H9 (cell line): ENCODE data around the gene TNC. TPM values are rescaled to one million over a fixed set of nuclear protein-coding genes. Genes with fewer than 3 reads are reported as not detected.

Experiments
- DNase-seq: peaks from one replicate; pipeline ENCODE4 v3.0.0-alpha.2; 2017
- H2AFZ ChIP-seq: one replicate; pipeline ENCODE4 v1.6.1; 2013; ENCODE audit warnings: mild to moderate bottlenecking, low read length, control low read depth, moderate library complexity
- H2AK5ac ChIP-seq: 2 replicates; pipeline ENCODE4 v1.6.1; 2013; ENCODE audit warnings: low read length, control low read depth, mixed read lengths; ENCODE audit not compliant: insufficient read length
- H2BK120ac ChIP-seq: one replicate; pipeline ENCODE4 v1.6.1; 2013; ENCODE audit warnings: low read depth, mild to moderate bottlenecking, low read length, control low read depth, inconsistent platforms; ENCODE audit not compliant: poor library complexity, severe bottlenecking
- H2BK12ac ChIP-seq: 2 replicates; pipeline ENCODE4 v1.6.1; 2013; ENCODE audit warnings: low read length, control low read depth, mixed read lengths, low read depth; ENCODE audit not compliant: insufficient read length
- H2BK15ac ChIP-seq: 2 replicates; pipeline ENCODE4 v1.6.1; 2013; ENCODE audit warnings: low read depth, low read length, control low read depth
- H2BK20ac ChIP-seq: one replicate; pipeline ENCODE4 v1.6.1; 2013; ENCODE audit warnings: low read depth, mild to moderate bottlenecking, low read length, control low read depth, inconsistent platforms; ENCODE audit not compliant: poor library complexity, severe bottlenecking
- H2BK5ac ChIP-seq: 2 replicates; pipeline ENCODE4 v1.6.1; 2013; ENCODE audit warnings: low read length, control low read depth, mixed read lengths; ENCODE audit not compliant: insufficient read length
- H3K14ac ChIP-seq: 2 replicates; pipeline ENCODE4 v1.6.1; 2013; ENCODE audit warnings: low read length, control low read depth; ENCODE audit not compliant: insufficient read depth
- H3K18ac ChIP-seq: 2 replicates; pipeline ENCODE4 v1.6.1; 2013; ENCODE audit warnings: low read depth, mild to moderate bottlenecking, mixed read lengths, low read length, control low read depth; ENCODE audit not compliant: insufficient read length
- H3K23ac ChIP-seq: 2 replicates; pipeline ENCODE4 v1.6.1; 2013; ENCODE audit warnings: low read length, control low read depth, mixed read lengths, low read depth; ENCODE audit not compliant: insufficient read length
- H3K23me2 ChIP-seq: 2 replicates; pipeline ENCODE4 v1.6.1; 2013; ENCODE audit warnings: low read depth, mild to moderate bottlenecking, mixed read lengths, low read length, control low read depth; ENCODE audit not compliant: insufficient read length, poor library complexity, severe bottlenecking
- H3K27ac ChIP-seq: 2 replicates; pipeline ENCODE4 v1.5.1; 2013; ENCODE audit warnings: low read length, control low read depth, mixed read lengths, low read depth; ENCODE audit not compliant: insufficient read length
- H3K27me3 ChIP-seq: 2 replicates; pipeline ENCODE4 v1.6.1; 2013; ENCODE audit warnings: low read length, control low read depth, inconsistent platforms; ENCODE audit not compliant: insufficient read depth
- H3K4ac ChIP-seq: 2 replicates; pipeline ENCODE4 v1.6.1; 2013; ENCODE audit warnings: low read depth, mild to moderate bottlenecking, control low read depth, inconsistent platforms, low read length, moderate library complexity
- H3K4me1 ChIP-seq: 2 replicates; pipeline ENCODE4 v1.6.1; 2013; ENCODE audit warnings: low read length, control low read depth, inconsistent platforms; ENCODE audit not compliant: insufficient read depth
- H3K4me2 ChIP-seq: 2 replicates; pipeline ENCODE4 v1.6.1; 2013; ENCODE audit warnings: low read length, control low read depth, mixed read lengths; ENCODE audit not compliant: insufficient read length, insufficient read depth
- H3K56ac ChIP-seq: 2 replicates; pipeline ENCODE4 v1.6.1; 2013; ENCODE audit warnings: low read depth, mild to moderate bottlenecking, mixed read lengths, low read length, control low read depth; ENCODE audit not compliant: insufficient read length
- H3K79me1 ChIP-seq: 2 replicates; pipeline ENCODE4 v1.6.1; 2013; ENCODE audit warnings: low read depth, mild to moderate bottlenecking, moderate library complexity, low read length, control low read depth, inconsistent platforms; ENCODE audit not compliant: insufficient read depth, poor library complexity, severe bottlenecking
- H3K79me2 ChIP-seq: 2 replicates; pipeline ENCODE4 v1.6.1; 2013; ENCODE audit warnings: low read length, control low read depth, inconsistent platforms; ENCODE audit not compliant: insufficient read depth
- H3K9ac ChIP-seq: 2 replicates; pipeline ENCODE4 v1.6.1; 2013; ENCODE audit warnings: low read length, control low read depth, mixed read lengths; ENCODE audit not compliant: insufficient read length; ENCODE audit errors: extremely low read depth
- H3K9me3 ChIP-seq: one replicate; pipeline ENCODE4 v1.6.1; 2013; ENCODE audit warnings: low read depth, low read length, inconsistent platforms; ENCODE audit not compliant: control insufficient read depth
- H3T11ph ChIP-seq: one replicate; pipeline ENCODE4 v1.6.1; 2013; ENCODE audit warnings: mild to moderate bottlenecking, low read length, control low read depth, inconsistent platforms
- H4K20me1 ChIP-seq: one replicate; pipeline ENCODE4 v1.6.1; 2013; ENCODE audit not compliant: control insufficient read depth, insufficient read length, insufficient read depth
- H4K5ac ChIP-seq: 2 replicates; pipeline ENCODE4 v1.6.1; 2013; ENCODE audit warnings: low read depth, mild to moderate bottlenecking, mixed read lengths, low read length, control low read depth; ENCODE audit not compliant: insufficient read length
- H4K8ac ChIP-seq: replicated peaks from 2 replicates; pipeline ENCODE4 v1.6.1; 2013; ENCODE audit warnings: low read length, control low read depth, mixed read lengths, low read depth; ENCODE audit not compliant: insufficient read length
- H4K91ac ChIP-seq: 2 replicates; pipeline ENCODE4 v1.6.1; 2013; ENCODE audit warnings: low read depth, mild to moderate bottlenecking, moderate library complexity, mixed read lengths, low read length, control low read depth; ENCODE audit not compliant: insufficient read length
- H3K27ac Mint-ChIP-seq, 3 experiments: 2 replicates in 2 of 3; 3 replicates in 1 of 3; pipeline ENCODE4 v1.8.0; 2020 to 2021; ENCODE audit warnings: mixed read lengths in 3 of 3, mild to moderate bottlenecking in 1 of 3, moderate library complexity in 1 of 3
- H3K27me3 Mint-ChIP-seq: 2 replicates; pipeline ENCODE4 v1.8.0; 2021; ENCODE audit warnings: low read depth, mild to moderate bottlenecking, moderate library complexity, mixed read lengths
- H3K36me3 Mint-ChIP-seq, 3 experiments: 2 replicates in 2 of 3; 3 replicates in 1 of 3; pipeline ENCODE4 v1.8.0; 2020 to 2021; ENCODE audit warnings: low read depth in 3 of 3, mixed read lengths in 3 of 3; ENCODE audit not compliant: insufficient read depth in 1 of 3
- H3K4me1 Mint-ChIP-seq, 2 experiments: 2 replicates each; pipeline ENCODE4 v1.8.0; 2020; ENCODE audit warnings: mixed read lengths in 2 of 2
- H3K4me3 Mint-ChIP-seq, 2 experiments: 2 replicates in 1 of 2; 3 replicates in 1 of 2; pipeline ENCODE4 v1.8.0; 2020 to 2021; ENCODE audit warnings: mild to moderate bottlenecking in 2 of 2, mixed read lengths in 2 of 2, moderate library complexity in 1 of 2
- H3K9me3 Mint-ChIP-seq, 2 experiments: 2 replicates in 1 of 2; 3 replicates in 1 of 2; pipeline ENCODE4 v1.8.0; 2020; ENCODE audit warnings: mild to moderate bottlenecking in 2 of 2, mixed read lengths in 2 of 2, moderate library complexity in 1 of 2
- WGBS: extraction: QIAGEN DNeasy Blood & Tissue Kit; methylation state at CpG from one replicate; pipeline ENCODE4 v1.1.7; 2013; ENCODE audit warnings: missing lambda C conversion rate, low lambda C conversion rate, mixed read lengths; ENCODE audit not compliant: insufficient read length; ENCODE audit errors: extremely low coverage; 5-methylcytosine and 5-hydroxymethylcytosine counted together
- total RNA-seq: library from RNA; stranded (reverse); gene quantifications from 2 replicates; pipeline ENCODE4 v1.2.1, GENCODE V29; 2021
- TF ChIP-seq, protein P1 (sequence below): fragments of 200-600 bp; sonication (generic); conservative IDR thresholded peaks from 3 replicates; pipeline ENCODE4 v1.8.0; 2021; ENCODE audit warnings: antibody characterized with exemption, mild to moderate bottlenecking

Gene TNC
- total RNA-seq, 1 experiment from 2014 or later: 0.63 TPM

DNA sequence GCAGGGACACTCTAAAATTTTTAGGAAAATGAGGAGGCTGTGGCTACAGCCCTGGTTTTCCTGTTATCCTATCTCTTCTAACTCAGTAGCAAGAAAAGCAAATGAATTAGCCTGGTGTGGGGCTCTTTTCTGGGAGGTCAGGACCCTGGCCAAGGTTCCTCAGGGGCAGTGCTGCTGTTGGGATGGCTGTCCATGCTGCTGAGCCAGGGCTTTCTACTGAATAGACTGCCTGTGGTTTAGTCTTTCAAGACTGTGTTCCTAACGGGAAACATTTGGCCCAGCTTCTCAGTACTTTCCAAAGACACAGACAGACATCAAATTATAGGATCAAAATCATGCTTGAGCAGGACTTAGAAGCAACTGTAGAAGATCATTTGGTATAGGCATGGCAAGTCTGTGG lies 18.1 kb downstream of the TNC start:
- Histone ChIP-seq H3K79me2 (no peaks in the 10 kb centered on the region), H2BK120ac (no peak overlapping the region)
- no peak overlapping the region for H3K27ac Mint-ChIP-seq

More for the DNA sequence above, 18.1 kb downstream of the TNC start:
- no peak for DNase-seq
- Histone ChIP-seq H3K27ac (no peak overlapping the region), H3K23me2 (no peaks in the 10 kb centered on the region), H3K4me1 (peaks cover 2% of the 10 kb centered on the region), H2BK20ac (no peak overlapping the region), H3K27me3 (no peaks in the 10 kb centered on the region), H3K4me2 (no peak overlapping the region), H2AFZ (no peak overlapping the region), H2BK15ac (no peak overlapping the region), H3K9me3 (no peaks in the 10 kb centered on the region), H3K79me1 (no peaks in the 10 kb centered on the region), H4K91ac (no peak overlapping the region), H2AK5ac (no peak overlapping the region), H3K9ac (no peak overlapping the region), H3K56ac (no peak overlapping the region), H2BK12ac (no peak overlapping the region), H4K8ac (no peak overlapping the region), H3T11ph (no peak overlapping the region), H2BK5ac (no peak overlapping the region), H3K18ac (no peak overlapping the region), H3K14ac (no peak overlapping the region), H4K5ac (no peak overlapping the region), H3K4ac (no peak overlapping the region), H3K23ac (no peak overlapping the region), H4K20me1 (no peaks in the 10 kb centered on the region)
- H3K9me3 Mint-ChIP-seq: no peaks in the 10 kb centered on the region; a peak in 1 of 5 replicates
- no peak overlapping the region for H3K4me3 Mint-ChIP-seq
- TF ChIP-seq, protein P1, sequence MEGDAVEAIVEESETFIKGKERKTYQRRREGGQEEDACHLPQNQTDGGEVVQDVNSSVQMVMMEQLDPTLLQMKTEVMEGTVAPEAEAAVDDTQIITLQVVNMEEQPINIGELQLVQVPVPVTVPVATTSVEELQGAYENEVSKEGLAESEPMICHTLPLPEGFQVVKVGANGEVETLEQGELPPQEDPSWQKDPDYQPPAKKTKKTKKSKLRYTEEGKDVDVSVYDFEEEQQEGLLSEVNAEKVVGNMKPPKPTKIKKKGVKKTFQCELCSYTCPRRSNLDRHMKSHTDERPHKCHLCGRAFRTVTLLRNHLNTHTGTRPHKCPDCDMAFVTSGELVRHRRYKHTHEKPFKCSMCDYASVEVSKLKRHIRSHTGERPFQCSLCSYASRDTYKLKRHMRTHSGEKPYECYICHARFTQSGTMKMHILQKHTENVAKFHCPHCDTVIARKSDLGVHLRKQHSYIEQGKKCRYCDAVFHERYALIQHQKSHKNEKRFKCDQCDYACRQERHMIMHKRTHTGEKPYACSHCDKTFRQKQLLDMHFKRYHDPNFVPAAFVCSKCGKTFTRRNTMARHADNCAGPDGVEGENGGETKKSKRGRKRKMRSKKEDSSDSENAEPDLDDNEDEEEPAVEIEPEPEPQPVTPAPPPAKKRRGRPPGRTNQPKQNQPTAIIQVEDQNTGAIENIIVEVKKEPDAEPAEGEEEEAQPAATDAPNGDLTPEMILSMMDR: no peak
- H3K36me3 Mint-ChIP-seq: no peaks in the 10 kb centered on the region
- no CpG with 5 or more reads among the region's 1 CpG for WGBS
- peaks cover 45% of the 10 kb centered on the region for H3K27me3 Mint-ChIP-seq
- H3K4me1 Mint-ChIP-seq: peaks cover 0 to 1% of the 10 kb centered on the region in 2 experiments; a peak in 2 of 4 replicates
